Activated effector memory CD4-positive, alpha-beta T cell treated with Interleukin-2 at 50 U/mL for 16 hours (primary cell): ENCODE results near the gene GABRA4.

Experiments
- DNase-seq: peaks from one replicate; pipeline ENCODE4 v3.0.0-alpha.2; 2020

GABRA4 gene

GRCh38 chr4:46993075-46994006 lies at the start of gene GABRA4:
Gene GABRA4, minus strand, starts transcription at chr4:46993581. Its CDS starts 157 bp downstream, at chr4:46993424.
- no peak for DNase-seq

- DNase-seq, result no peak
Observed at GRCh38 chr4:47040828-47041227, 47.4 kb upstream of the GABRA4 start.

GRCh38 chr4:47038263-47038662 lies 44.9 kb upstream of the GABRA4 start:
- no peak for DNase-seq

GRCh38 chr4:47032405-47033106 lies 39.2 kb upstream of the GABRA4 start:
- DNase-seq, result no peak

- no peak for DNase-seq
Observed at GRCh38 chr4:47031751-47032404, 38.5 kb upstream of the GABRA4 start.

GRCh38 chr4:47031011-47031678 lies 37.8 kb upstream of the GABRA4 start, which contains the start of gene GABRB1:
Gene GABRB1, plus strand, starts transcription at chr4:47031567.
- DNase-seq, result no peak

GRCh38 chr4:47017494-47017893 lies 24.1 kb upstream of the GABRA4 start:
- DNase-seq, result no peak

GRCh38 chr4:47017081-47017480 lies 23.7 kb upstream of the GABRA4 start:
- DNase-seq, result no peak

- no peak for DNase-seq
Observed at GRCh38 chr4:47013373-47013772, 20.0 kb upstream of the GABRA4 start.

GRCh38 chr4:47012676-47013075 lies 19.3 kb upstream of the GABRA4 start:
- no peak for DNase-seq

- no peak for DNase-seq
Observed at GRCh38 chr4:47010912-47011446, 17.6 kb upstream of the GABRA4 start.

- DNase-seq, result no peak
Observed at GRCh38 chr4:47010347-47010911, 17.0 kb upstream of the GABRA4 start.

GRCh38 chr4:47002580-47002979 lies 9.2 kb upstream of the GABRA4 start:
- no peak for DNase-seq

GRCh38 chr4:47000406-47000805 lies 7.0 kb upstream of the GABRA4 start:
- DNase-seq, result no peak

GRCh38 chr4:46999566-46999965 lies 6.2 kb upstream of the GABRA4 start:
- DNase-seq, result no peak

GRCh38 chr4:46994007-46994405 lies 625 bp upstream of the GABRA4 start:
- DNase-seq, result no peak

GRCh38 chr4:46992338-46992737 lies 1.0 kb downstream of the GABRA4 start:
- DNase-seq, result no peak

- no peak for DNase-seq
Observed at GRCh38 chr4:46986922-46987638, 6.3 kb downstream of the GABRA4 start.

- DNase-seq, result no peak
Observed at GRCh38 chr4:46984781-46985180, 8.6 kb downstream of the GABRA4 start.

GRCh38 chr4:46980851-46981250 lies 12.5 kb downstream of the GABRA4 start:
- DNase-seq, result no peak

- DNase-seq, result no peak
Observed at GRCh38 chr4:46979726-46980125, 13.7 kb downstream of the GABRA4 start.

GRCh38 chr4:46979283-46979682 lies 14.1 kb downstream of the GABRA4 start:
- DNase-seq, result no peak
